MCF 10A (cell line): ENCODE data around the gene MBOAT1. TPM values are rescaled to one million over a fixed set of nuclear protein-coding genes. Genes with fewer than 3 reads are reported as not detected.
A peak's percentile ranks its signal among the peaks of the same experiment; 100 is the strongest.
"Not testable (repeated sequence)": the region's sequence is repeated elsewhere in the genome, so short reads cannot be mapped to it uniquely, and the experiment has no call there.

ENCODE experiments used
- BruUV-seq: library from RNA; stranded (reverse); fragments of 400-500 nt; replicated peaks from 2 replicates; lab custom pipeline; 2021; lab: Mats Ljungman, UMichigan
- CTCF ChIA-PET: fragments of 300-600 bp; sonication (Branson Sonifier 250); formaldehyde crosslinking; extraction: SDS; loops from one replicate; lab custom pipeline; 2021; ENCODE audit warnings: antibody characterized with exemption, inconsistent platforms; lab: Yijun Ruan, JAX
- POLR2A ChIA-PET: fragments of 300-600, 350-650 bp; sonication (Branson Sonifier 250); formaldehyde crosslinking; extraction: SDS; loops from one replicate; lab custom pipeline; 2020; ENCODE audit warnings: antibody characterized with exemption, inconsistent platforms; lab: Yijun Ruan, JAX
- DNase-seq: peaks from one replicate; pipeline ENCODE4 v3.0.0-alpha.2; 2018; ENCODE audit not compliant: unreplicated experiment
- H3K27ac Mint-ChIP-seq: one replicate; pipeline ENCODE4 v1.8.0; 2022; ENCODE audit warnings: mild to moderate bottlenecking, low read depth, mixed read lengths; ENCODE audit not compliant: unreplicated experiment
- H3K27me3 Mint-ChIP-seq: one replicate; pipeline ENCODE4 v1.8.0; 2022; ENCODE audit warnings: mixed read lengths; ENCODE audit not compliant: insufficient read depth, unreplicated experiment
- H3K36me3 Mint-ChIP-seq: one replicate; pipeline ENCODE4 v1.8.0; 2022; ENCODE audit warnings: mild to moderate bottlenecking, moderate library complexity, mixed read lengths; ENCODE audit not compliant: insufficient read depth, unreplicated experiment
- H3K4me1 Mint-ChIP-seq: one replicate; pipeline ENCODE4 v1.8.0; 2022; ENCODE audit warnings: mixed read lengths; ENCODE audit not compliant: insufficient read depth, unreplicated experiment
- H3K4me3 Mint-ChIP-seq: one replicate; pipeline ENCODE4 v1.8.0; 2022; ENCODE audit warnings: mild to moderate bottlenecking, moderate library complexity, mixed read lengths; ENCODE audit not compliant: unreplicated experiment
- H3K9me3 Mint-ChIP-seq: one replicate; pipeline ENCODE4 v1.8.0; 2022; ENCODE audit warnings: mixed read lengths; ENCODE audit not compliant: unreplicated experiment
- intact Hi-C: fragments of 100-400 bp; cut with micrococcal nuclease; formaldehyde crosslinking; loops from 2 replicates; pipeline ENCODE4 v1.14.1; 2022
- total RNA-seq: library from RNA; stranded (reverse); gene quantifications from 2 replicates; pipeline ENCODE4 v1.2.3, GENCODE V29; 2022
- TF ChIP-seq, protein P1 (sequence below): fragments of 200-600 bp; IDR thresholded peaks from one replicate; pipeline ENCODE4 v1.8.0; 2022; ENCODE audit warnings: antibody characterized with exemption, mild to moderate bottlenecking; ENCODE audit not compliant: unreplicated experiment

Gene MBOAT1
- total RNA-seq, 1 experiment from 2014 or later: 6.3 TPM

DNA sequence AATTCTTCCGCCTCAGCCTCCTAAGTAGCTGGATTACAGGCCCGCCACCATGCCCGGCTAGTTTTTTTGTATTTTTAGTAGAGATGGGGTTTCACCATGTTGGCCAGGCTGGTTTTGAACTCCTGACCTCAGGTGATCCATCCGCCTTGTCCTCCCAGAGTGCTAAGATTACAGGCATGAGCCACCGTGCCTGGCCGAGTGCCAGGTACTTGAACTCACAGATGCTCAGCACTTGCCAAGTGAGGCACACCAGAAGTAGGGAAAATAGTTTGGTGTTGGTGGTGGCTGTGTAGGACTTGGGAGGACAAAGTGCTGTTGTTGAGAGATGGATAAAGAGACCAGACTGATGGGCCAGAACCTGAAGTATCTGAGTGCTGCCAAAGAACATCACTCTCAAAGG lies 40.0 kb upstream of the MBOAT1 start:
- H3K4me1 Mint-ChIP-seq: no peaks in the 10 kb centered on the region

DNA sequence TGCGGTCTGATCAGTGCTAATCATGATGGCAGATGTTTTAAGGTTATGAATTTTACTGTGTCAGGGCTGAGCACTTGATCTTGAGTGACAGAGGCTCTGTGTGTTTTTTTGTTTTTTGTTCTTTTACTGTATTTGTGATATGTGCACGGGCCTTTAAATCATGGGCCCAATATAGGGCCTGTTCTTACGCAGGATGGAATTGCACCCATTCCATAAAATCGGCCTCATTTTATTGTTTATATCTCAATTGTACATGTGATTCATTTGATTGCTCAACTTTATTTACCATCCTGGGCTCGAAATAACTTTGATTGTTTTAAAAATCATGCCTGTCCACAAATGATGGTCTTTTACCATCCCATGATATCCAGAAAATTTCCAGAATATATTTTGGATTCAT lies 39.3 kb upstream of the MBOAT1 start:
- Mint-ChIP-seq H3K36me3 (no peaks in the 10 kb centered on the region), H3K4me3 (no peak overlapping the region), H3K27ac (no peak overlapping the region), H3K4me1 (peaks cover 4% of the 10 kb centered on the region), H3K27me3 (no peaks in the 10 kb centered on the region), H3K9me3 (no peaks in the 10 kb centered on the region)
- BruUV-seq: no TSS peak
- intact Hi-C loops: no loop called here
- DNase-seq: no peak
- TF ChIP-seq, protein P1, sequence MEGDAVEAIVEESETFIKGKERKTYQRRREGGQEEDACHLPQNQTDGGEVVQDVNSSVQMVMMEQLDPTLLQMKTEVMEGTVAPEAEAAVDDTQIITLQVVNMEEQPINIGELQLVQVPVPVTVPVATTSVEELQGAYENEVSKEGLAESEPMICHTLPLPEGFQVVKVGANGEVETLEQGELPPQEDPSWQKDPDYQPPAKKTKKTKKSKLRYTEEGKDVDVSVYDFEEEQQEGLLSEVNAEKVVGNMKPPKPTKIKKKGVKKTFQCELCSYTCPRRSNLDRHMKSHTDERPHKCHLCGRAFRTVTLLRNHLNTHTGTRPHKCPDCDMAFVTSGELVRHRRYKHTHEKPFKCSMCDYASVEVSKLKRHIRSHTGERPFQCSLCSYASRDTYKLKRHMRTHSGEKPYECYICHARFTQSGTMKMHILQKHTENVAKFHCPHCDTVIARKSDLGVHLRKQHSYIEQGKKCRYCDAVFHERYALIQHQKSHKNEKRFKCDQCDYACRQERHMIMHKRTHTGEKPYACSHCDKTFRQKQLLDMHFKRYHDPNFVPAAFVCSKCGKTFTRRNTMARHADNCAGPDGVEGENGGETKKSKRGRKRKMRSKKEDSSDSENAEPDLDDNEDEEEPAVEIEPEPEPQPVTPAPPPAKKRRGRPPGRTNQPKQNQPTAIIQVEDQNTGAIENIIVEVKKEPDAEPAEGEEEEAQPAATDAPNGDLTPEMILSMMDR: no peak
- CTCF ChIA-PET: interaction anchor here (0.7 kb wide), 1 partner anchor 178 kb away, joined by 3 read pairs; no protein-coding TSS in a partner anchor
- POLR2A ChIA-PET: no interaction called here

More for the DNA sequence above, 40.0 kb upstream of the MBOAT1 start:
- CTCF ChIA-PET: no interaction called here
- TF ChIP-seq, protein P1: no peak
- H3K9me3 Mint-ChIP-seq: no peaks in the 10 kb centered on the region
- POLR2A ChIA-PET: no interaction called here
- H3K27ac Mint-ChIP-seq: no peak overlapping the region
- no peaks in the 10 kb centered on the region for H3K27me3 Mint-ChIP-seq
- peak; percentile 18 for DNase-seq
- BruUV-seq: no TSS peak
- no peak overlapping the region for H3K4me3 Mint-ChIP-seq
- H3K36me3 Mint-ChIP-seq: no peaks in the 10 kb centered on the region
- intact Hi-C loops: no loop called here

DNA sequence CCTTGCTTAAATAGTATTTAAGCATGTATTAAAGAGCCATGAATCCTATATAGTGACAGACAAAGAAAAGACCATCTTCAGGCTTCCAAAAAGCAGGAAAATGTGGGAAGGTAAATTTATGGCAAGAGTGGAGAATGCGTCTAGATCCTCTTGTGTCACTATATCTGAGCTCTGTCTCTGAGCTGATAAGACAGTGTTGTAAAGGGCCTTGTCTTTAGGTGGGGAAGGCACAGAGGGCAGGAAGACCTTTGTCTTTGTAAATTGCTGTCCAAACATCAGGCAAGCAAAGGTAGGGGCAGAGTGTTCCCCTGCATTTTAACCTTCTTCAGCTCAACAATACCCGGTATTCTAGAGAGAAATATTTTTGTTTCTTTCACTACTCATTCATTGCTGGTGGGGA lies 33.9 kb upstream of the MBOAT1 start:
- POLR2A ChIA-PET: interaction anchor here (1.5 kb wide), 1 partner anchor 33 kb away, joined by 4 read pairs; the partner anchor contains the start of gene MBOAT1
- DNase-seq: no peak
- Mint-ChIP-seq H3K4me1 (peaks cover 5% of the 10 kb centered on the region), H3K27ac (no peak overlapping the region), H3K9me3 (no peaks in the 10 kb centered on the region), H3K4me3 (no peak overlapping the region), H3K36me3 (no peaks in the 10 kb centered on the region), H3K27me3 (no peaks in the 10 kb centered on the region)
- no TSS peak for BruUV-seq
- intact Hi-C loops: no loop called here
- CTCF ChIA-PET: interaction anchor here (0.7 kb wide), 1 partner anchor 9 kb away, joined by 3 read pairs; no protein-coding TSS in a partner anchor
- TF ChIP-seq, protein P1: no peak

DNA sequence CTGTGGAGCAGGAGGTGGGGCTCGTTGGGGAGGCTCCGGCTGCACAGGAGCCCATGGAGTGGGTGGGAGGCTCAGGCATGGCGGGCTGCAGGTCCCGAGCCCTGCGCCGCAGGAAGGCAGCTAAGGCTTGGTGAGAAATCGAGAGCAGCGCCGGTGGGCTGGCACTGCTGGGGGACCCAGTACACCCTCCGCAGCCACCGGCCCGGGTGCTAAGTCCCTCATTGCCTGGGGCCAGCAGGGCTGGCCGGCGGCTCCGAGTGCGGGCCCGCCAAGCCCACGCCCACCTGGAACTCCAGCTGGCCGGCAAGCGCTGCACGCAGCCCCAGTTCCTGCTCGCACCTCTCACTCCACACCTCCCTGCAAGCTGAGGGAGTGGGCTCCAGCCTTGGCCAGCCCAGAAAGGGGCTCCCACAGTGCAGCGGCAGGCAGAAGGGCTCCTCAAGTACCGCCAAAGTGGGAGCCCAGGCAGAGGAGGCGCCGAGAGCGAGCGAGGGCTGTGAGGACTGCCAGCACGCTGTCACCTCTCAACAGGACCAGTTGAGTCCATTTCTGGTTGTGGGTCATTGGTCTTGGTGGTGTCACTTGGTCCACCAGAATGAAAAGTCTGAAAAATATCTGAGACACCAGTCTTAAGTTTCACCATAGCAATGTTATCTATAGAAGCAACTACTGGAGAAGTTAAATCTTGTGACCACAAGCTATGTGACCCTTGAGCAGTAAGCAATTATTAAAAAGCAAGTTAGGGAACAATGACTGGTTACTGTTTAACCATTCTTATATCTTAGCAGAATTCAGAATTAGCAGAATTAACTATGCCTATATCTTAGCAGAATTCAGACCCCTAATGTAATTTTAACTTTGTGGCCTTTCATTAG lies 32.8 kb upstream of the MBOAT1 start:
- intact Hi-C loops, H3K4me1 Mint-ChIP-seq, BruUV-seq, H3K36me3 Mint-ChIP-seq, POLR2A ChIA-PET, H3K27ac Mint-ChIP-seq, H3K27me3 Mint-ChIP-seq, DNase-seq, H3K9me3 Mint-ChIP-seq, H3K4me3 Mint-ChIP-seq: not testable (repeated sequence)
- CTCF ChIA-PET: interaction anchor here (0.7 kb wide), 1 partner anchor 8 kb away, joined by 3 read pairs; no protein-coding TSS in a partner anchor
